A673 (cell line): Measurements from ENCODE around the gene FUT9. TPM values are rescaled to one million over a fixed set of nuclear protein-coding genes. Genes with fewer than 3 reads are reported as not detected.

ENCODE experiments used
- BruUV-seq: library from RNA; stranded (reverse); fragments of 400-500 nt; replicated peaks from 2 replicates; lab custom pipeline; 2021; lab: Mats Ljungman, UMichigan
- CTCF ChIA-PET: fragments of 300-600 bp; sonication (Branson Sonifier 250); formaldehyde crosslinking; loops from one replicate; lab custom pipeline; 2022; ENCODE audit warnings: antibody characterized with exemption; lab: Charles Lee
- POLR2A ChIA-PET: fragments of 300-600 bp; sonication (Branson Sonifier 250); formaldehyde crosslinking; loops from one replicate; lab custom pipeline; 2022; ENCODE audit warnings: antibody characterized with exemption; ENCODE audit not compliant: low non-redundant PET; lab: Charles Lee
- DNase-seq: peaks from one replicate; pipeline ENCODE4 v3.0.0-alpha.2; 2015; ENCODE audit warnings: low spot score
- H3K27ac ChIP-seq: fragments of 200-600 bp; sonication (generic); 2 replicates; pipeline ENCODE4 v1.5.1; 2016; ENCODE audit warnings: mixed run types, low read depth, mild to moderate bottlenecking, mixed read lengths, antibody characterized with exemption, low read length; ENCODE audit not compliant: poor library complexity, severe bottlenecking
- H3K27me3 ChIP-seq: fragments of 200-600 bp; sonication (generic); replicated peaks from 2 replicates; pipeline ENCODE4 v1.6.1; 2017; ENCODE audit warnings: mixed run types, low read depth, mild to moderate bottlenecking, mixed read lengths, antibody characterized with exemption, low read length; ENCODE audit not compliant: insufficient read depth, poor library complexity
- H3K36me3 ChIP-seq: fragments of 200-600 bp; sonication (generic); 2 replicates; pipeline ENCODE4 v1.6.1; 2016; ENCODE audit warnings: mixed run types, mild to moderate bottlenecking, mixed read lengths, antibody characterized with exemption, low read length; ENCODE audit not compliant: insufficient read depth, poor library complexity, severe bottlenecking
- H3K4me1 ChIP-seq: fragments of 200-600 bp; sonication (generic); 2 replicates; pipeline ENCODE4 v1.6.1; 2017; ENCODE audit warnings: mixed run types, mild to moderate bottlenecking, mixed read lengths, antibody characterized with exemption, low read length; ENCODE audit not compliant: insufficient read depth, poor library complexity, severe bottlenecking
- H3K4me3 ChIP-seq: fragments of 200-600 bp; sonication (generic); 2 replicates; pipeline ENCODE4 v1.5.1; 2016; ENCODE audit warnings: low read depth, mixed run types, mild to moderate bottlenecking, mixed read lengths, low read length; ENCODE audit not compliant: poor library complexity, severe bottlenecking
- H3K9me3 ChIP-seq: fragments of 200-600 bp; sonication (generic); 2 replicates; pipeline ENCODE4 v1.6.1; 2016; ENCODE audit warnings: mixed run types, low read depth, mild to moderate bottlenecking, mixed read lengths, antibody characterized with exemption, low read length; ENCODE audit not compliant: poor library complexity, severe bottlenecking
- EZH2 ChIP-seq: fragments of 200-600 bp; sonication (generic); IDR thresholded peaks from 2 replicates; pipeline ENCODE4 v1.6.1; 2017; ENCODE audit warnings: borderline replicate concordance, low read depth, mild to moderate bottlenecking, mixed read lengths, antibody characterized with exemption, low read length; ENCODE audit not compliant: poor library complexity, severe bottlenecking
- intact Hi-C: fragments of 100-400 bp; cut with micrococcal nuclease; formaldehyde crosslinking; loops from one replicate; pipeline ENCODE4 v1.10.0; 2022; ENCODE audit not compliant: unreplicated experiment
- total RNA-seq: library from RNA; stranded (reverse); gene quantifications from 2 replicates; pipeline ENCODE4 v1.2.3, GENCODE V29; 2021
- TF ChIP-seq, protein P1 (sequence below): fragments of 300-800, 200-600 bp; sonication (generic); conservative IDR thresholded peaks from 2 replicates; pipeline ENCODE4 v1.5.1; 2017; ENCODE audit warnings: low read depth, mild to moderate bottlenecking, antibody characterized with exemption, low read length, moderate library complexity, mixed read lengths

The FUT9 gene
- total RNA-seq, 1 experiment from 2014 or later = 4.3 TPM

- intact Hi-C loops = no loop called here
- POLR2A ChIA-PET = no interaction called here
Measured at GRCh38 chr6:96124778-96125177, 109.0 kb downstream of the FUT9 start.

GRCh38 chr6:96138406-96138805 is 122.6 kb downstream of the FUT9 start:
- no peaks in the 10 kb centered on the region for H3K4me1 ChIP-seq
- intact Hi-C loops = no loop called here
- H3K27ac ChIP-seq = no peak overlapping the region
- CTCF ChIA-PET = no interaction called here
- no peaks in the 10 kb centered on the region for H3K36me3 ChIP-seq
- POLR2A ChIA-PET = no interaction called here
- no peaks in the 10 kb centered on the region for H3K9me3 ChIP-seq
- no peak overlapping the region for H3K4me3 ChIP-seq
- no peaks in the 10 kb centered on the region for H3K27me3 ChIP-seq
- TF ChIP-seq EZH2 = no peak
- TF ChIP-seq, protein P1, sequence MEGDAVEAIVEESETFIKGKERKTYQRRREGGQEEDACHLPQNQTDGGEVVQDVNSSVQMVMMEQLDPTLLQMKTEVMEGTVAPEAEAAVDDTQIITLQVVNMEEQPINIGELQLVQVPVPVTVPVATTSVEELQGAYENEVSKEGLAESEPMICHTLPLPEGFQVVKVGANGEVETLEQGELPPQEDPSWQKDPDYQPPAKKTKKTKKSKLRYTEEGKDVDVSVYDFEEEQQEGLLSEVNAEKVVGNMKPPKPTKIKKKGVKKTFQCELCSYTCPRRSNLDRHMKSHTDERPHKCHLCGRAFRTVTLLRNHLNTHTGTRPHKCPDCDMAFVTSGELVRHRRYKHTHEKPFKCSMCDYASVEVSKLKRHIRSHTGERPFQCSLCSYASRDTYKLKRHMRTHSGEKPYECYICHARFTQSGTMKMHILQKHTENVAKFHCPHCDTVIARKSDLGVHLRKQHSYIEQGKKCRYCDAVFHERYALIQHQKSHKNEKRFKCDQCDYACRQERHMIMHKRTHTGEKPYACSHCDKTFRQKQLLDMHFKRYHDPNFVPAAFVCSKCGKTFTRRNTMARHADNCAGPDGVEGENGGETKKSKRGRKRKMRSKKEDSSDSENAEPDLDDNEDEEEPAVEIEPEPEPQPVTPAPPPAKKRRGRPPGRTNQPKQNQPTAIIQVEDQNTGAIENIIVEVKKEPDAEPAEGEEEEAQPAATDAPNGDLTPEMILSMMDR = no peak
- DNase-seq = no peak
- BruUV-seq = no TSS peak

More at GRCh38 chr6:96124778-96125177, 109.0 kb downstream of the FUT9 start:
- no peaks in the 10 kb centered on the region for H3K9me3 ChIP-seq
- no peaks in the 10 kb centered on the region for H3K4me1 ChIP-seq
- H3K4me3 ChIP-seq = no peak overlapping the region
- TF ChIP-seq EZH2 = no peak
- TF ChIP-seq, protein P1 = no peak
- no peak for DNase-seq
- no TSS peak for BruUV-seq
- CTCF ChIA-PET = no interaction called here
- no peaks in the 10 kb centered on the region for H3K27me3 ChIP-seq
- no peaks in the 10 kb centered on the region for H3K36me3 ChIP-seq
- H3K27ac ChIP-seq = no peak overlapping the region

DNA sequence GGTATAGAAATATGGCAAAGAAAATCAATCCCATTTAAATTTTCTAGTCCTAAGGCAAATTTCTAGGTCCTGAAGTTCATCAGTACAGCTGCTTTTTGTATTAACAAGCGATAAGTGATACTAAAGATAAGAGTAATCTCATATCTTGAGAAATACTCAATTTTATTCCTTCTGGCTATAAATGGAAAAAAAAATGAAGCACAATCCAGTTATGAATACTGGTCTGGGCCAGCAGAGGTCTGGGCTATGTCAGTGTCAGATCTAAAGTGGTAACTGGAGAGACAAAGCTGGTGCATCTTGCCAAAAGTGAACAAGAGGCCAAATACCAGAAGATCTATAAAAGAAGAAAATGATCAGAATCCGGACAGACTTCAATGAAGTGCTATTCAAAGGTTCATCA is 126.4 kb downstream of the FUT9 start:
- Histone ChIP-seq H3K9me3 (no peaks in the 10 kb centered on the region), H3K4me3 (no peak overlapping the region), H3K4me1 (no peaks in the 10 kb centered on the region), H3K27me3 (no peaks in the 10 kb centered on the region), H3K36me3 (no peaks in the 10 kb centered on the region), H3K27ac (no peak overlapping the region)
- CTCF ChIA-PET = no interaction called here
- TF ChIP-seq, protein P1 = no peak
- no peak for TF ChIP-seq EZH2
- POLR2A ChIA-PET = no interaction called here
- intact Hi-C loops = no loop called here
- no TSS peak for BruUV-seq
- no peak for DNase-seq
